T-helper 9 cell (primary cell): Measurements from ENCODE around the gene PLCB1.
"Not testable (repeated sequence)": the region's sequence is repeated elsewhere in the genome, so short reads cannot be mapped to it uniquely, and the experiment has no call there.

Source experiments
- DNase-seq: peaks from one replicate; pipeline ENCODE4 v3.0.0-alpha.2; 2020

The PLCB1 gene

GRCh38 chr20:8454137-8454712, 322.2 kb downstream of the PLCB1 start:
- no peak for DNase-seq

- DNase-seq, result no peak
Observed at GRCh38 chr20:8456765-8457164, 324.7 kb downstream of the PLCB1 start.

GRCh38 chr20:8457978-8458377, 325.9 kb downstream of the PLCB1 start:
- DNase-seq, result no peak

GRCh38 chr20:8461186-8461585, 329.1 kb downstream of the PLCB1 start:
- no peak for DNase-seq

GRCh38 chr20:8464368-8464767, 332.3 kb downstream of the PLCB1 start:
- DNase-seq, result no peak

- not testable (repeated sequence) for DNase-seq
Observed at GRCh38 chr20:8466781-8467180, 334.7 kb downstream of the PLCB1 start.

GRCh38 chr20:8470156-8470555, 338.1 kb downstream of the PLCB1 start:
- no peak for DNase-seq

GRCh38 chr20:8471465-8471864, 339.4 kb downstream of the PLCB1 start:
- DNase-seq, result no peak

GRCh38 chr20:8473459-8473858, 341.4 kb downstream of the PLCB1 start:
- no peak for DNase-seq

- DNase-seq, result no peak
Observed at GRCh38 chr20:8474027-8474668, 342.1 kb downstream of the PLCB1 start.

- no peak for DNase-seq
Observed at GRCh38 chr20:8476021-8476420, 344.0 kb downstream of the PLCB1 start.

- no peak for DNase-seq
Observed at GRCh38 chr20:8480597-8480996, 348.5 kb downstream of the PLCB1 start.

GRCh38 chr20:8487696-8488095, 355.6 kb downstream of the PLCB1 start:
- no peak for DNase-seq

GRCh38 chr20:8489094-8489883, 357.2 kb downstream of the PLCB1 start:
- no peak for DNase-seq

- no peak for DNase-seq
Observed at GRCh38 chr20:8490076-8490830, 358.2 kb downstream of the PLCB1 start.

GRCh38 chr20:8492173-8492572, 360.1 kb downstream of the PLCB1 start:
- no peak for DNase-seq

- no peak for DNase-seq
Observed at GRCh38 chr20:8498571-8498970, 366.5 kb downstream of the PLCB1 start.

GRCh38 chr20:8504030-8504429, 372.0 kb downstream of the PLCB1 start:
- no peak for DNase-seq

GRCh38 chr20:8505476-8506200, 373.6 kb downstream of the PLCB1 start:
- no peak for DNase-seq

- DNase-seq, result no peak
Observed at GRCh38 chr20:8507231-8507630, 375.2 kb downstream of the PLCB1 start.

GRCh38 chr20:8509809-8510208, 377.7 kb downstream of the PLCB1 start:
- DNase-seq, result no peak

- DNase-seq, result no peak
Observed at GRCh38 chr20:8510808-8511207, 378.7 kb downstream of the PLCB1 start.

GRCh38 chr20:8512003-8512402, 379.9 kb downstream of the PLCB1 start:
- no peak for DNase-seq
